GM12873 (cell line): ENCODE measurements around the gene KCNIP4.

Source experiments
- CTCF ChIP-seq: IDR thresholded peaks from 2 replicates; pipeline ENCODE4 v1.5.1; 2012; ENCODE audit warnings: low read depth, mild to moderate bottlenecking, moderate library complexity, low read length, control low read depth; ENCODE audit not compliant: insufficient read depth; ENCODE audit errors: missing control alignments

The KCNIP4 gene

DNA sequence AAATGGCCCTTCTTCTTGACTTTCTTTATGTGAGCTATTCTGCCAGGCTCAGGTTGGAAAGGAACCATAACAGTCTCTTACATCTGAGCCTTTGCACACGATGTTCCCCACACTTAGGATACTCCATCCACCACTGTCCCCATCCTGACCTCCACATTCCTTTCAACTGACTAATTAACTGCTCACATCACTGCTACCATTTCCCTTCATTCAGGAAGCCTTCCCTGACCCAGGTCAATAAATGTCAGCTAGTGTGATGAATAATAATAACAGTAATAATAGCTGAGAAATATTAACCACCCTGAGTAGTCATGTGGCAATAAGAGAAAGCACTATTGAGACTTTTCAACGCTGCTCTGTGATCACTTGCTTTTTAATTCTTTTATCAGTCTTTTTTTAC, 291.7 kb downstream of the KCNIP4 start:
- TF ChIP-seq CTCF = no peak

DNA sequence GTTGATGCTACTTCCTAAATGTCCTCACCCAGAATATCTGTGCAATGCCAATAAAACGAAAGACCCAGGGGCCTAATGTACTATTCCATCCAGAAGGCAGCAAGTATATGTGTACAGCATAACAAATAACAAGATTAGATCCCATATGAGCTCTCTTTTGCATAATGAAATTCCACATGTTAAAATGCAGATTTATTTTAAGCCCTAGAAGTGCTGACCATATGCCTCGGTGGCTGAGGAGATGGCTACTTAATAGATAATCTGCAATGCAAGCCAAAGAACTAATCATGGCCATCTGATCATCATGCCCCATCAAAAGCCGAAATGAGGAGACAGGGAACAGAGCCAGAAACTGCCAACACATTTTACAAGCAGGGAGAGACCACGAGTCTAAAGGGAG, 293.5 kb downstream of the KCNIP4 start:
- no peak for TF ChIP-seq CTCF

DNA sequence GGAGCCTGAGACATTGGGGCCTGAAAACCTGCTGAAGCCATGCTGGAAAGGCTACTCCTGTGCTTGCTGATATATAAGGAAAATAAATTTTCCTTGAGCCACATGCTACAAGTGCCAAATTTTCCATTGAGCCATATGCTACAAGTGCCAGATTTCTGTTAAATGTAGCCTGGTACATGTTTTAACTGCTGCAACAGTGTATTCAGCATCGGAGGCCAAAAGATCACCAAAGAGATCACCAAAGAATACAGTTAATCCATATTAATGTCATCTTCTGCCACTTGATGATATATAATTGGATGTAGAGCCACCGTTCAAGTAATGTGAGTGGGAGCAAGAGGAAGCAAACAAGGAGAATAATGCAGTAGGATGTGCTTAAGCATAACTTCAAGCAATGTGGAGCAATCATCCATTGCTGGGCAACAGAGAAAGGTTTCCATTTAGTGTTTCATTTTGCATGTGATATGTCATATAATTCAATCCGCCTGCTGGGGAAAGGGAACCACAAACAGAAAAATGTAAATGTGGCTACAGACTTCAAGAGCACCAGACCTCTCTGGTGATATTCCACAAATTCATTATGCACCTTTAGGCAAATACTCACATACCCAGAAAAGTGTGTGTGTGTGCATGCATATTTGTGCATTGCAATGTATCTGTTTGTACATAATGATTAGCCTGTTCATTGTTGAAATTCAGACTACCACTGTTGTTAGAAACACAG, 295.9 kb downstream of the KCNIP4 start:
- TF ChIP-seq CTCF = no peak

GRCh38 chr4:21649391-21650090, 299.0 kb downstream of the KCNIP4 start:
- TF ChIP-seq CTCF = no peak

DNA sequence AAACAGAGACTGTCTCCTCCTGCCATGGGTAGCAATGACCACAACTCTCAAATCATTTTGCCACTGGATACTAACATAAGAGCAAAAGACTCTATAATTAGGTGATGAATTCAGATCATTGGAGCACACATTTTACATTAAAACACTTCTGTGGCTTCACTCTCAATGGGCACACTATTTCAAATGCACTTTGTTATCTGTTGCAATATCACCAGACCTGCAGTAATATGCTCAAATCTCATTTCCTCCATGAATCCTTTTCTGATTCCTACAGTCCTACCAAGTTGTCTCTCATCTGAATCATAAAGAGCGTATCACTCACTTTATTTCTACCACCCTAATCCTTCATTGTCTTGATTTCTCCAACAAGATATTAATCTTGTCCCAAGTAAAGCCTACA, 302.8 kb downstream of the KCNIP4 start:
- TF ChIP-seq CTCF = no peak

- no peak for TF ChIP-seq CTCF
These were observed 306.9 kb downstream of the KCNIP4 start for GRCh38 chr4:21641696-21642095.

DNA sequence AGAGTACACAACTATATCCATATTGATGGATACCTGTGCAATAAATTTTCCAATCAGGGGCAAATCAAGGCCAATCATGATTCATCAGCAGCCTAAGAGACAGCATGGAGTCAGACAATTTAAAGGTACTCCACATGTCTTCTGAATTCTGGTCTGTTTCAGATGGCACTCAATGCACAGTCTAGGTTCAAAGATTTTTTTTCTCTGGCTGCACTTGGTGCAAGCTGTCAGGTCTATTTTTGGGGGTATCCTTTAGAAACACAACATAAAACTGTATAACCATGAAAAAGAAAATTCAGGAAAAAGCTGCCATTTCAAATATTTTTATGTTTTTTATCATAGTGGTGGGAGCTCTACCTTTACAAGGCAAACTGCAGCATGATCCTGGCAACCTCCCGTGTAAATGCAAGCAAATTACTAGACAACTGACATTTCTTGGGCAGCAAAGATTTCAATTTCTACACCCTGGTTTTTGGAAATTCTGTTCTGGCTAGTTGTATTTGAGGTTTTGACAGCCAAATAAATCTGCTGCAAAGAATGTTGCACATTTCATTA, 310.3 kb downstream of the KCNIP4 start:
- TF ChIP-seq CTCF = no peak
